B cell (primary cell): ENCODE measurements around the gene BIRC5. TPM values are rescaled to one million over a fixed set of nuclear protein-coding genes. Genes with fewer than 3 reads are reported as not detected.

Source experiments
- ATAC-seq: fragments of 200-7000 bp; cut with Tn5 transposase; one replicate; pipeline ENCODE4 v1.10.0; 2021; ENCODE audit warnings: low read depth, mild to moderate bottlenecking, moderate number of reproducible peaks, moderate library complexity
- CTCF ChIA-PET: fragments of 350-600 bp; sonication (Branson Sonifier 250); formaldehyde crosslinking; loops from one replicate; lab custom pipeline; 2021; ENCODE audit warnings: antibody characterized with exemption, inconsistent platforms; lab: Charles Lee
- POLR2A ChIA-PET: fragments of 350-600 bp; sonication (Branson Sonifier 250); formaldehyde crosslinking; loops from one replicate; lab custom pipeline; 2021; ENCODE audit warnings: antibody characterized with exemption; lab: Charles Lee
- DNase-seq: peaks from one replicate; pipeline ENCODE4 v3.0.0; 2013
- H2AFZ ChIP-seq: 2 replicates; pipeline ENCODE4 v1.6.1; 2012; ENCODE audit warnings: mild to moderate bottlenecking, low read depth, low read length; ENCODE audit not compliant: insufficient read depth, poor library complexity, severe bottlenecking
- H3K27ac ChIP-seq, 2 donors: 1 replicate in 1 of 2; 2 replicates in 1 of 2; pipeline ENCODE4 v1.5.1; 2012 to 2013; ENCODE audit warnings: low read length in 2 of 2, mild to moderate bottlenecking in 2 of 2, moderate library complexity in 1 of 2
- H3K27me3 ChIP-seq, 4 experiments: fragments of 200-600 bp in 1 of 4; sonication (generic) in 1 of 4; replicated peaks in 1 of 4; 1 replicate in 2 of 4; 2 replicates in 2 of 4; pipeline versions ENCODE4 v1.6.1 to v1.7.0; 2013 to 2016; ENCODE audit warnings: low read length in 3 of 4, mild to moderate bottlenecking in 2 of 4, mixed read lengths in 1 of 4, moderate library complexity in 1 of 4; ENCODE audit not compliant: insufficient read depth in 4 of 4, control insufficient read depth in 3 of 4; ENCODE audit errors: control extremely low read depth in 1 of 4
- H3K36me3 ChIP-seq, 2 experiments: replicated peaks in 1 of 2; 1 replicate in 1 of 2; 2 replicates in 1 of 2; pipeline versions ENCODE4 v1.6.1 to v1.7.1; 2013; ENCODE audit warnings: low read length in 1 of 2; ENCODE audit not compliant: insufficient read depth in 2 of 2, control insufficient read depth in 1 of 2; ENCODE audit errors: control extremely low read depth in 1 of 2, extremely low read depth in 1 of 2
- H3K4me1 ChIP-seq, 2 donors: fragments of 200-600 bp in 1 of 2; sonication (generic) in 1 of 2; 1 replicate in 1 of 2; 2 replicates in 1 of 2; pipeline versions ENCODE4 v1.5.1 to v1.6.1; 2013 to 2017; ENCODE audit warnings: low read length in 2 of 2; ENCODE audit not compliant: control insufficient read depth in 2 of 2, insufficient read depth in 2 of 2
- H3K4me2 ChIP-seq: replicated peaks from 2 replicates; pipeline ENCODE3; 2012; ENCODE audit warnings: mild to moderate bottlenecking, low read depth, low read length; ENCODE audit not compliant: poor library complexity, severe bottlenecking
- H3K4me3 ChIP-seq, 5 experiments: fragments of 200-600 bp in 1 of 5; sonication (generic) in 1 of 5; 1 replicate in 3 of 5; 2 replicates in 2 of 5; pipeline versions ENCODE4 v1.5.1 to v1.7.0; 2011 to 2016; ENCODE audit warnings: low read length in 4 of 5, mild to moderate bottlenecking in 4 of 5, low read depth in 2 of 5, control low read depth in 1 of 5, moderate library complexity in 1 of 5; ENCODE audit not compliant: insufficient read depth in 1 of 5; ENCODE audit errors: control extremely low read depth in 1 of 5, extremely low read depth in 1 of 5
- H3K79me2 ChIP-seq: fragments of 200-600 bp; sonication (generic); one replicate; pipeline ENCODE4 v1.6.0; 2016; ENCODE audit warnings: low read length; ENCODE audit not compliant: control insufficient read depth, insufficient read depth
- H3K9ac ChIP-seq: fragments of 200-600 bp; sonication (generic); 2 replicates; pipeline ENCODE4 v1.6.1; 2017; ENCODE audit warnings: mild to moderate bottlenecking, low read length, moderate library complexity
- H3K9me3 ChIP-seq, 3 donors: one replicate each; pipeline versions ENCODE4 v1.6.1 to v1.7.1; 2013; ENCODE audit warnings: low read length in 2 of 3; ENCODE audit not compliant: control insufficient read depth in 2 of 3, insufficient read depth in 1 of 3; ENCODE audit errors: control extremely low read depth in 1 of 3
- H4K20me1 ChIP-seq: 2 replicates; pipeline ENCODE4 v1.6.0; 2012; ENCODE audit warnings: mild to moderate bottlenecking, low read length; ENCODE audit not compliant: insufficient read depth, control insufficient read depth, poor library complexity, severe bottlenecking
- H3K27ac Mint-ChIP-seq: one replicate; pipeline ENCODE4 v1.8.0; 2021; ENCODE audit warnings: mixed read lengths
- H3K27me3 Mint-ChIP-seq: one replicate; pipeline ENCODE4 v1.8.0; 2021; ENCODE audit warnings: mixed read lengths
- H3K4me1 Mint-ChIP-seq: one replicate; pipeline ENCODE4 v1.8.0; 2021; ENCODE audit warnings: mixed read lengths
- H3K4me3 Mint-ChIP-seq: one replicate; pipeline ENCODE4 v1.8.0; 2021; ENCODE audit warnings: mixed read lengths
- H3K9me3 Mint-ChIP-seq: one replicate; pipeline ENCODE4 v1.8.0; 2022; ENCODE audit warnings: mixed read lengths; ENCODE audit not compliant: insufficient read depth
- EZH2 ChIP-seq: IDR thresholded peaks from 2 replicates; pipeline ENCODE4 v1.6.1; 2012; ENCODE audit warnings: borderline replicate concordance, low read depth, mild to moderate bottlenecking, moderate library complexity, low read length; ENCODE audit not compliant: insufficient read depth, poor library complexity, severe bottlenecking
- whole genome bisulfite sequencing: methylation state at CpG from one replicate; pipeline ENCODE4 v1.1.5; 2013; ENCODE audit warnings: missing lambda C conversion rate; ENCODE audit not compliant: insufficient coverage; 5-methylcytosine and 5-hydroxymethylcytosine counted together
- intact Hi-C: fragments of 100-400 bp; cut with micrococcal nuclease; formaldehyde crosslinking; loops from one replicate; pipeline ENCODE4 v1.10.0; 2022
- polyA plus RNA-seq: library from polyadenylated mRNA; depleted of rRNA; stranded (reverse); fragments of >200 nt; gene quantifications from 2 replicates; pipeline ENCODE4 v1.2.3, GENCODE V29; 2012
- total RNA-seq, 2 donors: library from RNA; stranded (reverse); fragments of 120-200 nt in 1 of 2; gene quantifications; 1 replicate in 1 of 2; 2 replicates in 1 of 2; pipeline versions ENCODE4 v1.2.3 to v1.2.4, GENCODE V29; 2013 to 2022
- TF ChIP-seq, protein P1 (sequence below): fragments of 200-600 bp; IDR thresholded peaks from one replicate; pipeline ENCODE4 v1.8.0; 2022; ENCODE audit warnings: antibody characterized with exemption, mild to moderate bottlenecking

BIRC5 gene
- total and polyA plus RNA-seq, 2 donors (not counting 1 experiment from before 2014, with no cell fraction given), result 0.33 to 0.84 TPM

DNA sequence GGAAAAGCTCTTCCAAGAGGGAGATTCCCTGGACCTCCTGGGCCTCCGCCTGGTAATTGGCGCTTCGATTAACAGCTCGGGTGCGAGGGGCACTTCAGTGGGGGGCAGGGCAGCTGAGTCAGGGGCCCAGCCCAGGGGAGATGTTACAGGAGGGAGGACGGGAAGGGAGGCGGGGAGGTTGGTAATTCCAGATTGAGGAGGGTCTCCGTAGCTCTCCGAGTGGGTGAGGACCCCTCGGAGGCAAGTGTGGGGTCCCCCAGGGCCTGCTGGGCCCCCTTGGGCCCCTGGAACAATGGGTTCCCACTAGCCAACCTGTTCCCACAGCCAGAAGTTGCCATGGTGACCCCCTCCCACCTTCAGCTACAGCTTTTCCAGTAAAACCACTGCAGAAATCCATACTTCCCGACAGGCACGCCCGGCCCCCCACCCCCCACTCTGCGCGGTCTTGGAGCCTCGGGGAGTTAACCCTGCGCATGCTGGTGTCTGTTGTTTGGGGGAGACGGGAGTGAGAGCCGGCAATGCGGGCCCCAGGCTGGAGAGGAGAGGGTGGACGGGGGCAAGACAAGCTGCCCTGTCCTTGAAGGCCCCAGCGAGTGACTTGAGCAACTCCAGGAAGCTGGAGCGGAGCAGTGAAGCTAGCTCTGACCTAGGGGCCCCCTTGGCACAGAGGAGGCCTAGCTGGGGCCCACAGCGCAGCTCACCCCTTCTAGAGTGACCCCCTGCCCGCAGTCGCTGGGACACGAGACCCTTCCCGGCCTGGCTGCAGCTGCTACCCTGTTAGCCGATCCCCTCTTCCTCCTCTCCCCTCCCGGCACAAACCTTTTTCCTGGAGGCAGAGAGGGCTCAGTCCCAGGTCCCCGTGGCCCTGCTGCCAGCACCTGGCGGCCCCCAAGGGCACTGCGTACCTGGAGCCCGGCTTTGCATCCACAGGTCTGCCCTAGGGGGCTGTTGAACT is 55.2 kb downstream of the BIRC5 start:
- H3K4me1 Mint-ChIP-seq, result peaks cover 26% of the 10 kb centered on the region
- peaks cover 13% of the 10 kb centered on the region for H3K27me3 Mint-ChIP-seq
- no peak overlapping the region for H3K4me2 ChIP-seq
- H3K4me3 Mint-ChIP-seq, result no peak overlapping the region
- H3K27ac ChIP-seq, result no peak overlapping the region
- peaks cover 0 to 23% (median 10%) of the 10 kb centered on the region in 4 experiments for H3K27me3 ChIP-seq
- ChIA-PET POLR2A (no interaction called here), CTCF (interaction anchor here (0.7 to 1.3 kb wide), 2 partner anchors 19 to 87 kb away, joined by 3 read pairs; no protein-coding TSS in a partner anchor)
- no peaks in the 10 kb centered on the region for H4K20me1 ChIP-seq
- peaks cover 4 to 16% of the 10 kb centered on the region in 2 donors for H3K4me1 ChIP-seq
- ATAC-seq (no peak), DNase-seq (no peak)
- H2AFZ ChIP-seq, result no peak overlapping the region
- WGBS, result 94% methylated on average over 27 of the region's 34 CpGs
- H3K36me3 ChIP-seq, result no peaks in the 10 kb centered on the region
- no peaks in the 10 kb centered on the region for H3K79me2 ChIP-seq
- no peaks in the 10 kb centered on the region for H3K9me3 Mint-ChIP-seq
- H3K9ac ChIP-seq, result no peak overlapping the region
- H3K27ac Mint-ChIP-seq, result no peak overlapping the region
- no peak for TF ChIP-seq EZH2
- TF ChIP-seq, protein P1, sequence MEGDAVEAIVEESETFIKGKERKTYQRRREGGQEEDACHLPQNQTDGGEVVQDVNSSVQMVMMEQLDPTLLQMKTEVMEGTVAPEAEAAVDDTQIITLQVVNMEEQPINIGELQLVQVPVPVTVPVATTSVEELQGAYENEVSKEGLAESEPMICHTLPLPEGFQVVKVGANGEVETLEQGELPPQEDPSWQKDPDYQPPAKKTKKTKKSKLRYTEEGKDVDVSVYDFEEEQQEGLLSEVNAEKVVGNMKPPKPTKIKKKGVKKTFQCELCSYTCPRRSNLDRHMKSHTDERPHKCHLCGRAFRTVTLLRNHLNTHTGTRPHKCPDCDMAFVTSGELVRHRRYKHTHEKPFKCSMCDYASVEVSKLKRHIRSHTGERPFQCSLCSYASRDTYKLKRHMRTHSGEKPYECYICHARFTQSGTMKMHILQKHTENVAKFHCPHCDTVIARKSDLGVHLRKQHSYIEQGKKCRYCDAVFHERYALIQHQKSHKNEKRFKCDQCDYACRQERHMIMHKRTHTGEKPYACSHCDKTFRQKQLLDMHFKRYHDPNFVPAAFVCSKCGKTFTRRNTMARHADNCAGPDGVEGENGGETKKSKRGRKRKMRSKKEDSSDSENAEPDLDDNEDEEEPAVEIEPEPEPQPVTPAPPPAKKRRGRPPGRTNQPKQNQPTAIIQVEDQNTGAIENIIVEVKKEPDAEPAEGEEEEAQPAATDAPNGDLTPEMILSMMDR, result no peak
- intact Hi-C loops, result no loop called here
- H3K9me3 ChIP-seq, result peaks cover 0 to 4% (median 0%) of the 10 kb centered on the region in 3 donors
- H3K4me3 ChIP-seq, result no peak overlapping the region

DNA sequence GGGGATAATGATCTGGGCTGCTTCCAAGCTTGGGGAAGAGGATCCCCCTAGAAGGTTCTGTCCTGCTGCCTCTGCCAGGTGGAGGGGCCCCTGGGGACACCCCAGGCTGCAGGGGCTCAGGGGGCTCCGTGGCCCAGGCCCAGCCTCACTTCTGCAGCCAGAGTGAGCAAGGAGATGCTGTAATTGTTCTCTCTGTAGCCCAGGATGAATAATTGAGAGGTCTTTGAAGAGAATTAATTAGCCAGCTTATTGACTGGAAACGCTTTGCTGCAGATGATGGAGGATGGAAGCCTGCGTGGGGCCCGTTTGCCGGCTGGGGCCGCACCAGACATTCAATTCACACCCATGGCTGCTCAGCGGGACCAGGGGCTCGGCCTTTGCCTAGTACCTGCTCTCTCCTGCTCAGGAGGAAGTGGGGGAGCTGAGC is 55.9 kb downstream of the BIRC5 start:
- peaks cover 13% of the 10 kb centered on the region for H3K27me3 Mint-ChIP-seq
- no peak overlapping the region for H3K4me3 Mint-ChIP-seq
- H4K20me1 ChIP-seq, result no peaks in the 10 kb centered on the region
- WGBS, result 76% methylated on average over 4 of the region's 8 CpGs
- ChIA-PET CTCF (interaction anchor here (0.7 kb wide), 1 partner anchor 20 kb away, joined by 3 read pairs; no protein-coding TSS in a partner anchor), POLR2A (interaction anchor here (0.5 kb wide), 1 partner anchor 110 kb away, joined by 3 read pairs; no protein-coding TSS in a partner anchor)
- no peak overlapping the region for H3K4me3 ChIP-seq
- H3K27me3 ChIP-seq, result peaks cover 0 to 23% (median 10%) of the 10 kb centered on the region in 4 experiments
- intact Hi-C loops, result no loop called here
- peaks cover 0 to 4% (median 0%) of the 10 kb centered on the region in 3 donors for H3K9me3 ChIP-seq
- H3K4me1 ChIP-seq, result peaks cover 4 to 16% of the 10 kb centered on the region in 2 donors
- no peak overlapping the region for H3K27ac Mint-ChIP-seq
- H3K4me2 ChIP-seq, result no peak overlapping the region
- H3K27ac ChIP-seq, result no peak overlapping the region
- no peak overlapping the region for H3K9ac ChIP-seq
- no peak for TF ChIP-seq EZH2
- TF ChIP-seq, protein P1, result no peak
- H3K4me1 Mint-ChIP-seq, result peaks cover 26% of the 10 kb centered on the region
- no peak for DNase-seq
- no peaks in the 10 kb centered on the region for H3K36me3 ChIP-seq
- H2AFZ ChIP-seq, result no peak overlapping the region
- no peak for ATAC-seq
- no peaks in the 10 kb centered on the region for H3K79me2 ChIP-seq
- no peaks in the 10 kb centered on the region for H3K9me3 Mint-ChIP-seq
